GM23338 (cell line): ENCODE data around the gene KIF25. TPM values are rescaled to one million over a fixed set of nuclear protein-coding genes. Genes with fewer than 3 reads are reported as not detected.

ENCODE experiments used
- ATAC-seq: fragments of 200-7000 bp; cut with Tn5 transposase; 3 replicates; pipeline ENCODE4 v1.9.1; 2020
- DNase-seq: peaks from one replicate; pipeline ENCODE4 v3.0.0-alpha.2; 2015; ENCODE audit warnings: low spot score
- H2AFZ ChIP-seq: fragments of 200-600 bp; sonication (generic); 2 replicates; pipeline ENCODE4 v1.8.0; 2016; ENCODE audit warnings: antibody characterized with exemption, mild to moderate bottlenecking, moderate library complexity
- H3F3A ChIP-seq: fragments of 200-600 bp; sonication (generic); replicated peaks from 2 replicates; pipeline ENCODE4 v1.8.0; 2017; ENCODE audit warnings: antibody characterized with exemption, mixed run types, low read depth
- H3K27ac ChIP-seq: fragments of 200-600 bp; sonication (generic); 2 replicates; pipeline ENCODE4 v1.6.1; 2016; ENCODE audit warnings: low read depth
- H3K27me3 ChIP-seq: fragments of 200-600 bp; sonication (generic); 2 replicates; pipeline ENCODE4 v1.8.0; 2016; ENCODE audit warnings: mild to moderate bottlenecking, mixed run types, moderate library complexity; ENCODE audit not compliant: insufficient read depth
- H3K36me3 ChIP-seq: fragments of 200-600 bp; sonication (generic); 2 replicates; pipeline ENCODE4 v1.8.0; 2016; ENCODE audit warnings: mild to moderate bottlenecking; ENCODE audit not compliant: insufficient read depth
- H3K4me1 ChIP-seq: fragments of 200-600 bp; sonication (generic); 2 replicates; pipeline ENCODE4 v1.8.0; 2016; ENCODE audit warnings: mild to moderate bottlenecking, moderate library complexity; ENCODE audit not compliant: insufficient read depth
- H3K4me2 ChIP-seq: fragments of 200-600 bp; sonication (generic); 2 replicates; pipeline ENCODE4 v1.7.1; 2017; ENCODE audit warnings: mixed run types
- H3K4me3 ChIP-seq: fragments of 200-600 bp; sonication (generic); 2 replicates; pipeline ENCODE4 v1.6.1; 2016; ENCODE audit warnings: mixed run types
- H3K79me2 ChIP-seq: fragments of 200-600 bp; sonication (generic); replicated peaks from 2 replicates; pipeline ENCODE4 v1.8.0; 2017; ENCODE audit warnings: mild to moderate bottlenecking; ENCODE audit not compliant: insufficient read depth
- H3K9me2 ChIP-seq: fragments of 200-600 bp; sonication (generic); 2 replicates; pipeline ENCODE4 v1.8.0; 2017; ENCODE audit not compliant: insufficient read depth
- H4K20me1 ChIP-seq: fragments of 200-600 bp; sonication (generic); replicated peaks from 2 replicates; pipeline ENCODE4 v1.8.0; 2017; ENCODE audit warnings: mild to moderate bottlenecking; ENCODE audit not compliant: insufficient read depth
- H3K27ac Mint-ChIP-seq: 2 replicates; pipeline ENCODE4 v1.8.0; 2020; ENCODE audit warnings: inconsistent platforms, mild to moderate bottlenecking, moderate library complexity, mixed read lengths
- H3K27me3 Mint-ChIP-seq: 3 replicates; pipeline ENCODE4 v1.8.0; 2022; ENCODE audit warnings: low read depth, mild to moderate bottlenecking, moderate library complexity, mixed read lengths, inconsistent platforms; ENCODE audit not compliant: insufficient read depth, poor library complexity
- H3K36me3 Mint-ChIP-seq: 3 replicates; pipeline ENCODE4 v1.8.0; 2021; ENCODE audit warnings: low read depth, mild to moderate bottlenecking, inconsistent platforms, moderate library complexity, mixed read lengths
- H3K4me1 Mint-ChIP-seq: 3 replicates; pipeline ENCODE4 v1.8.0; 2020; ENCODE audit warnings: mild to moderate bottlenecking, inconsistent platforms, mixed read lengths
- H3K4me3 Mint-ChIP-seq: 3 replicates; pipeline ENCODE4 v1.8.0; 2021; ENCODE audit warnings: moderate library complexity, mild to moderate bottlenecking, inconsistent platforms, mixed read lengths
- H3K9me3 Mint-ChIP-seq: 3 replicates; pipeline ENCODE4 v1.8.0; 2020; ENCODE audit warnings: moderate library complexity, mild to moderate bottlenecking, inconsistent platforms, mixed read lengths
- CREB1 ChIP-seq: fragments of 250-450 bp; sonication (Bioruptor Pico); IDR thresholded peaks from 2 replicates; pipeline ENCODE4 v1.5.0; 2020; ENCODE audit warnings: low read depth, mild to moderate bottlenecking, moderate library complexity
- CTCF ChIP-seq, 2 experiments: fragments of 200-600 bp in 1 of 2; sonication (generic) in 1 of 2; conservative IDR thresholded peaks; 2 replicates each; pipeline versions ENCODE4 v1.5.1 to v1.6.1; 2016 to 2017; ENCODE audit warnings: antibody characterized with exemption in 2 of 2, low read depth in 2 of 2, mild to moderate bottlenecking in 2 of 2, moderate library complexity in 1 of 2
- ETS1 ChIP-seq: IDR thresholded peaks from 2 replicates; pipeline ENCODE4 v1.6.1; 2016; ENCODE audit warnings: antibody characterized with exemption
- EZH2 ChIP-seq: fragments of 200-600 bp; sonication (generic); IDR thresholded peaks from one replicate; pipeline ENCODE4 v1.8.0; 2017; ENCODE audit warnings: antibody characterized with exemption, mild to moderate bottlenecking, low read depth; ENCODE audit not compliant: unreplicated experiment
- EZH2phosphoT487 ChIP-seq: fragments of 200-600 bp; sonication (generic); IDR thresholded peaks from one replicate; pipeline ENCODE4 v1.8.1; 2018; ENCODE audit warnings: antibody characterized with exemption; ENCODE audit not compliant: unreplicated experiment
- JUNB ChIP-seq: IDR thresholded peaks from one replicate; pipeline ENCODE4 v1.6.1; 2016; ENCODE audit warnings: antibody characterized with exemption; ENCODE audit not compliant: unreplicated experiment
- NANOG ChIP-seq: IDR thresholded peaks from 2 replicates; pipeline ENCODE4 v1.6.1; 2016; ENCODE audit warnings: antibody characterized with exemption, borderline replicate concordance
- POLR2AphosphoS5 ChIP-seq: IDR thresholded peaks from 2 replicates; pipeline ENCODE4 v1.6.1; 2016; ENCODE audit warnings: antibody characterized with exemption, low read depth
- REST ChIP-seq: IDR thresholded peaks from one replicate; pipeline ENCODE4 v1.6.1; 2018; ENCODE audit warnings: antibody characterized with exemption; ENCODE audit not compliant: unreplicated experiment
- STAT1 ChIP-seq: IDR thresholded peaks from one replicate; pipeline ENCODE4 v1.6.1; 2016; ENCODE audit warnings: antibody characterized with exemption; ENCODE audit not compliant: unreplicated experiment
- ZNF114 ChIP-seq: fragments of 250-450 bp; sonication (Bioruptor Pico); IDR thresholded peaks from 2 replicates; pipeline ENCODE4 v1.5.0; 2020; ENCODE audit warnings: mild to moderate bottlenecking, moderate library complexity
- ZNF331 ChIP-seq: fragments of 250-450 bp; sonication (Bioruptor Pico); IDR thresholded peaks from 2 replicates; pipeline ENCODE4 v1.5.0; 2020; ENCODE audit warnings: low read depth, mild to moderate bottlenecking, moderate library complexity
- ZNF462 ChIP-seq: fragments of 250-450 bp; sonication (Bioruptor Pico); IDR thresholded peaks from 2 replicates; pipeline ENCODE4 v1.5.0; 2020; ENCODE audit warnings: mild to moderate bottlenecking, moderate library complexity
- polyA plus RNA-seq: library from polyadenylated mRNA; unstranded; fragments of >200 nt; fragmentation: Nextera tagmentation; extraction: Ambion mirVana; gene quantifications from 2 replicates; pipeline ENCODE4 v1.2.1, GENCODE V29; 2016
- total RNA-seq: library from RNA; depleted of rRNA; stranded (reverse); fragments of >200 nt; shearing (Covaris generic); gene quantifications from 2 replicates; pipeline ENCODE4 v1.2.3, GENCODE V29; 2014

KIF25 gene
- total and polyA plus RNA-seq, 2 experiments from 2014 or later: 0.69 to 0.76 TPM

GRCh38 chr6:167976708-167977107 is 20.8 kb upstream of the KIF25 start:
- peaks cover 18% of the 10 kb centered on the region for H3K4me1 ChIP-seq
- H3K4me3 Mint-ChIP-seq: no peak overlapping the region
- H3K4me2 ChIP-seq: no peak overlapping the region
- ATAC-seq (no peak), DNase-seq (no peak)
- TF ChIP-seq ZNF462 (CRISPR knock-in tag) (no peak), CTCF (conservative IDR thresholded peaks at IDR 0.05; ENCODE audit: low read depth in 2 of 2) (no peak), POLR2AphosphoS5 (no peak), CREB1 (CRISPR knock-in tag) (no peak), ETS1 (no peak), ZNF114 (CRISPR knock-in tag) (no peak), NANOG (no peak), EZH2 (no peak), STAT1 (no peak), ZNF331 (CRISPR knock-in tag) (no peak), JUNB (no peak), EZH2phosphoT487 (no peak), REST (no peak)
- H3K27me3 ChIP-seq: no peaks in the 10 kb centered on the region
- H3K4me3 ChIP-seq: no peak overlapping the region
- peaks cover 11% of the 10 kb centered on the region for H3K9me3 Mint-ChIP-seq
- peaks cover 6% of the 10 kb centered on the region for H3K27me3 Mint-ChIP-seq
- no peak overlapping the region for H3K27ac ChIP-seq
- H2AFZ ChIP-seq: no peak overlapping the region
- H3K9me2 ChIP-seq: no peaks in the 10 kb centered on the region
- no peaks in the 10 kb centered on the region for H3K36me3 ChIP-seq
- no peaks in the 10 kb centered on the region for H3F3A ChIP-seq
- peaks cover 22% of the 10 kb centered on the region for H3K4me1 Mint-ChIP-seq
- no peak overlapping the region for H3K27ac Mint-ChIP-seq
- H4K20me1 ChIP-seq: 0 out of 2 replicates have a peak, but pooled peaks cover 3% of the 10 kb centered on the region
- H3K36me3 Mint-ChIP-seq: peaks cover 6% of the 10 kb centered on the region
- H3K79me2 ChIP-seq: no peaks in the 10 kb centered on the region
